DOHH2 (cell line): ENCODE data around the gene OLFM2.

ENCODE experiments used
- CTCF ChIP-seq: fragments of 200-600 bp; sonication (generic); IDR thresholded peaks from one replicate; pipeline ENCODE4 v1.5.1; 2014; ENCODE audit warnings: antibody characterized with exemption, mild to moderate bottlenecking, low read depth, low read length; ENCODE audit not compliant: poor library complexity, severe bottlenecking
- EZH2phosphoT487 ChIP-seq: fragments of 200-600 bp; sonication (generic); IDR thresholded peaks from 2 replicates; pipeline ENCODE4 v1.6.1; 2017; ENCODE audit warnings: borderline replicate concordance, mild to moderate bottlenecking, antibody characterized with exemption, low read length, moderate library complexity, mixed read lengths

- TF ChIP-seq EZH2phosphoT487 (no peak), CTCF (no peak)
Measured at GRCh38 chr19:9857076-9857721, 79.1 kb downstream of the OLFM2 start.
